ENCODE results near the gene TNIP1. TPM values are rescaled to one million over a fixed set of nuclear protein-coding genes. Genes with fewer than 3 reads are reported as not detected.

Gene TNIP1
- total RNA-seq, 4 donors from 2014 or later, result 74.4 to 115 (median 94.7) TPM

GRCh38 chr5:151072630-151073025, 8.2 kb downstream of the TNIP1 start:
- no peaks in the 10 kb centered on the region for H3K36me3 ChIP-seq
- no peaks in the 10 kb centered on the region for H3K9me3 ChIP-seq
- intact Hi-C loops (cut with DNase I), result no loop called here
- no peaks in the 10 kb centered on the region for H3K27me3 ChIP-seq
- H3K4me3 ChIP-seq (replicated peaks in 1 of 3), result no peak overlapping the region
- DNase-seq, result no peak
- no peak for TF ChIP-seq POLR2A (IDR thresholded peaks at IDR 0.05)
- TF ChIP-seq CTCF (IDR thresholded peaks at IDR 0.05), result no peak
- H3K27ac ChIP-seq, result peak overlapping the region; percentile 9 to 54 (median 20)
- peaks cover 56 to 64% of the 10 kb centered on the region in 2 donors for H3K4me1 ChIP-seq
- 81 to 97% methylated on average over 5 of the region's 5 CpGs for WGBS, 2 donors

DNA sequence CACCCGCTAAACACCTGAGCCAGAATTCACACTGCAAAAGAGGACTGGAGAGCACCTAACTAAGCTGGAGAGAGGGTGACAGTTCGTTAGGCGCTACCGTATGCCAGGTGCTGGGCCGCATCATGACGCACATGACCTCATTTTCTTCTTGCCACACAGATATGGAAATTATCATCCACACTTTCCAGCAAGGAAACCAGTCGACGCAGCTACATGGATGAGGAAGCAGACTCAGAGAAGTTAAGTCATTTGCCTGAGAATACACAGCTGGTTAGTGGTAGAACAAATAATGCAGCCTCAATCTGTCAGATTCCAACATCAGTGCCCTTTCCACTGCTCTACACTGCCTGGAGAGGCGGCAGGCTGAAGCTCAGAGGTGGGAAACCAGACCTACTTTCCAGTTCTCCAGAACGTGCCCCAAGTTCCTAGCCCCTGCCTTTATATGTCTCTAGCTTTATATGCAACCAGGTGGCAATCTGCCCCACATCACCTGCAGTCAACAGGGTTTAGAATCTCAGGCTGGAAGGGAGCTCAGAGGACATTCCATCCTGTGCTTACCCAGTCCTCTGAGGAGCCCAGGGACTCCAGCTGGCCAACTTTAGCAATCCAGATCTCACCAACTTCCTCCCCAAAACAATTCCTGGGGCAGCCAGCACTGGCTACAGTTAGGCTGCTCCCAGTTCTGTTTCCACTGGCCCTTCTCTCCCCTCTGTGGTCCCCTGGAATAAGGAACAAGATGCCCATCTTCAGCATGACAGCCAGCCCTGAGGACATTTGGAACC, 8.8 kb downstream of the TNIP1 start:
- intact Hi-C loops (cut with DNase I), result no loop called here
- Histone ChIP-seq H3K9me3 (no peaks in the 10 kb centered on the region), H3K27me3 (no peaks in the 10 kb centered on the region), H3K4me1 (peaks cover 56 to 69% of the 10 kb centered on the region in 2 donors), H3K4me3 (replicated peaks in 1 of 3) (no peak overlapping the region), H3K27ac (peak overlapping the region; percentile 9 to 54 (median 20)), H3K36me3 (no peaks in the 10 kb centered on the region)
- DNase-seq, result no peak
- 95% methylated on average over 10 of the region's 10 CpGs for WGBS, 2 donors
- TF ChIP-seq POLR2A (IDR thresholded peaks at IDR 0.05), result no peak
- TF ChIP-seq CTCF (IDR thresholded peaks at IDR 0.05), result no peak

- Histone ChIP-seq H3K4me1 (peaks cover 54 to 68% of the 10 kb centered on the region in 2 donors), H3K36me3 (no peaks in the 10 kb centered on the region), H3K27me3 (no peaks in the 10 kb centered on the region), H3K4me3 (replicated peaks in 1 of 3) (no peak overlapping the region), H3K9me3 (no peaks in the 10 kb centered on the region), H3K27ac (peak overlapping the region in 1 of 3 donors; percentile 54)
- intact Hi-C loops (cut with DNase I), result no loop called here
- no peak for TF ChIP-seq CTCF (IDR thresholded peaks at IDR 0.05)
- no peak for TF ChIP-seq POLR2A (IDR thresholded peaks at IDR 0.05)
- DNase-seq, result peak; percentile 70
- 72 to 78% methylated on average over 4 of the region's 4 CpGs for WGBS, 2 donors
Observed at GRCh38 chr5:151071021-151071420, 9.8 kb downstream of the TNIP1 start.

DNA sequence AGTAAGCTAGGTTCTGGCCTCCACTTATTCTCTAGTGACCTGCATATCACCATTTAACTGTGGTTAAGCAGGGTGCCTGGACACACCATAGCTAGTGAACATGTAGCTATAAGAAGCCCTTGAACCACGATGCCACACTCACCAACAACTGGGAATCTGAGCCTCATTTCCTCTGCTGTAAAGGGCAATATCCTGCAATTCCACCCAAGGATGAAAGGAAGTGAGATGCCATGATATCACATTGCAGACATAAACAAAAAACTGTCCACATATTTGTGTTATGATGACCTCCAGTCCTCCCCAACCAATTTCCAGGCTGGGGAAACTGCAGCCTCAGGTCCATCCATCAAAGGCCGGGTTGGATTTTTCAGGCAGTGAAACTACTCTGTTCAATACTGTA, 10.4 kb downstream of the TNIP1 start:
- H3K27me3 ChIP-seq, result no peaks in the 10 kb centered on the region
- peaks cover 48 to 62% of the 10 kb centered on the region in 2 donors for H3K4me1 ChIP-seq
- intact Hi-C loops (cut with DNase I), result no loop called here
- H3K9me3 ChIP-seq, result no peaks in the 10 kb centered on the region
- WGBS, 2 donors, result 72 to 79% methylated on average over 2 of the region's 2 CpGs
- no peak overlapping the region for H3K4me3 ChIP-seq (replicated peaks in 1 of 3)
- no peak for TF ChIP-seq POLR2A (IDR thresholded peaks at IDR 0.05)
- TF ChIP-seq CTCF (IDR thresholded peaks at IDR 0.05), result no peak
- H3K27ac ChIP-seq, result peak overlapping the region in 1 of 3 donors; percentile 72
- no peak for DNase-seq
- H3K36me3 ChIP-seq, result no peaks in the 10 kb centered on the region

GRCh38 chr5:151068433-151069197, 12.2 kb downstream of the TNIP1 start:
- Histone ChIP-seq H3K4me3 (replicated peaks in 1 of 3) (no peak overlapping the region), H3K4me1 (peaks cover 43 to 74% of the 10 kb centered on the region in 2 donors), H3K36me3 (no peaks in the 10 kb centered on the region), H3K9me3 (no peaks in the 10 kb centered on the region), H3K27ac (peak overlapping the region; percentile 20 to 74 (median 72)), H3K27me3 (no peaks in the 10 kb centered on the region)
- intact Hi-C loops (cut with DNase I), result no loop called here
- peak; percentile 46 to 67 for DNase-seq
- WGBS, 2 donors, result 54 to 66% methylated on average over 10 to 12 of the region's 12 CpGs
- TF ChIP-seq POLR2A (IDR thresholded peaks at IDR 0.05) (no peak), CTCF (IDR thresholded peaks at IDR 0.05) (no peak)

Measured in thyroid gland (tissue), 4 donors.